Lung (tissue), 12 donors: ENCODE measurements around the gene GRIK2. TPM values are rescaled to one million over a fixed set of nuclear protein-coding genes. Genes with fewer than 3 reads are reported as not detected.

Experiments used
- ATAC-seq: fragments of 200-7000 bp; cut with Tn5 transposase; one replicate; pipeline ENCODE4 v1.9.1; 2020; ENCODE audit warnings: moderate number of reproducible peaks; ENCODE audit not compliant: insufficient read depth, low FRiP score
- DNase-seq, 3 donors: peaks; one replicate each; pipeline ENCODE4 v3.0.0-alpha.2; 2013 to 2017
- H3K27ac ChIP-seq, 2 donors: one replicate each; pipeline ENCODE4 v1.5.1; 2013; ENCODE audit warnings: mild to moderate bottlenecking in 2 of 2, moderate library complexity in 2 of 2, control low read depth in 1 of 2, inconsistent platforms in 1 of 2, low read depth in 1 of 2, low read length in 1 of 2
- H3K27me3 ChIP-seq, 3 donors: one replicate each; pipeline ENCODE4 v1.5.1; 2013; ENCODE audit warnings: low read length in 2 of 3; ENCODE audit not compliant: control insufficient read depth in 3 of 3, insufficient read depth in 3 of 3
- H3K36me3 ChIP-seq, 4 donors: one replicate each; pipeline ENCODE4 v1.5.1; 2013; ENCODE audit warnings: low read length in 4 of 4, mild to moderate bottlenecking in 1 of 4, moderate library complexity in 1 of 4; ENCODE audit not compliant: control insufficient read depth in 4 of 4, insufficient read depth in 4 of 4
- H3K4me1 ChIP-seq, 5 donors: one replicate each; pipeline ENCODE4 v1.5.1; 2013; ENCODE audit warnings: low read length in 5 of 5, mild to moderate bottlenecking in 2 of 5, moderate library complexity in 1 of 5; ENCODE audit not compliant: control insufficient read depth in 5 of 5, insufficient read depth in 5 of 5
- H3K4me3 ChIP-seq: one replicate; pipeline ENCODE4 v1.5.1; 2013; ENCODE audit warnings: mild to moderate bottlenecking, control low read depth, moderate library complexity
- H3K9ac ChIP-seq, 2 donors: one replicate each; pipeline ENCODE4 v1.5.1; 2013; ENCODE audit warnings: low read length in 2 of 2, control low read depth in 1 of 2; ENCODE audit not compliant: insufficient read depth in 1 of 2
- H3K9me3 ChIP-seq, 4 donors: one replicate each; pipeline ENCODE4 v1.5.1; 2013; ENCODE audit warnings: low read length in 3 of 4, mild to moderate bottlenecking in 1 of 4, moderate library complexity in 1 of 4; ENCODE audit not compliant: control insufficient read depth in 4 of 4, insufficient read depth in 3 of 4
- CTCF ChIP-seq: IDR thresholded peaks from 2 replicates; pipeline ENCODE4 v1.5.1; 2012; ENCODE audit warnings: mild to moderate bottlenecking; ENCODE audit errors: control extremely low read depth, extremely low read depth
- WGBS, 2 donors: extraction: QIAGEN DNeasy Blood & Tissue Kit; methylation state at CpG; one replicate each; pipeline ENCODE4 v1.1.7; 2013; 5-methylcytosine and 5-hydroxymethylcytosine counted together
- polyA plus RNA-seq, 2 donors: library from polyadenylated mRNA; stranded (reverse); fragments of 200-250 nt; gene quantifications; one replicate each; pipeline ENCODE4 v1.2.1, GENCODE V29; 2013
- total RNA-seq, 2 donors: library from RNA; depleted of rRNA in 1 of 2; stranded (reverse); fragments of >200 nt in 1 of 2; gene quantifications; one replicate each; pipeline ENCODE4 v1.2.1, GENCODE V29; 2014 to 2021
- donor health status: control.
- donor health status: control.
- donor health status: Bipolar disorder and iron deficiency.
- donor health status: healthy.
- donor health status: DM: yes; HTN: yes; CAD: no.

GRIK2 gene
- total and polyA plus RNA-seq, 4 donors: 0.09 to 5.1 (median 0.67) TPM

- Histone ChIP-seq H3K9me3 (no peaks in the 10 kb centered on the region), H3K4me1 (no peaks in the 10 kb centered on the region), H3K27me3 (no peaks in the 10 kb centered on the region), H3K27ac (no peak overlapping the region), H3K4me3 (no peak overlapping the region), H3K9ac (no peak overlapping the region), H3K36me3 (no peaks in the 10 kb centered on the region)
- DNase-seq (no peak), ATAC-seq (no peak)
- TF ChIP-seq CTCF: no peak
- WGBS, 2 donors: 69 to 79% methylated on average over 1 of the region's 1 CpG
Observed at GRCh38 chr6:101722991-101723579, 329.6 kb downstream of the GRIK2 start.

GRCh38 chr6:101728388-101728787 lies 334.9 kb downstream of the GRIK2 start:
- Histone ChIP-seq H3K4me1 (no peaks in the 10 kb centered on the region), H3K4me3 (no peak overlapping the region), H3K27me3 (no peaks in the 10 kb centered on the region), H3K36me3 (no peaks in the 10 kb centered on the region), H3K9ac (no peak overlapping the region), H3K27ac (no peak overlapping the region), H3K9me3 (no peaks in the 10 kb centered on the region)
- TF ChIP-seq CTCF: no peak
- ATAC-seq (no peak), DNase-seq (no peak)
- WGBS, 2 donors: 80 to 84% methylated on average over 2 of the region's 2 CpGs

GRCh38 chr6:101728956-101729355 lies 335.4 kb downstream of the GRIK2 start:
- Histone ChIP-seq H3K9ac (no peak overlapping the region), H3K4me1 (no peaks in the 10 kb centered on the region), H3K27me3 (no peaks in the 10 kb centered on the region), H3K9me3 (no peaks in the 10 kb centered on the region), H3K4me3 (no peak overlapping the region), H3K27ac (no peak overlapping the region), H3K36me3 (no peaks in the 10 kb centered on the region)
- DNase-seq: no peak
- no peak for ATAC-seq
- TF ChIP-seq CTCF: no peak

GRCh38 chr6:101730954-101731353 lies 337.4 kb downstream of the GRIK2 start:
- TF ChIP-seq CTCF: no peak
- Histone ChIP-seq H3K27me3 (no peaks in the 10 kb centered on the region), H3K4me1 (no peaks in the 10 kb centered on the region), H3K36me3 (no peaks in the 10 kb centered on the region), H3K9me3 (peaks cover 0 to under 1% (median 0%) of the 10 kb centered on the region in 4 donors), H3K4me3 (no peak overlapping the region), H3K9ac (no peak overlapping the region), H3K27ac (no peak overlapping the region)
- 21 to 26% methylated on average over 2 of the region's 2 CpGs for WGBS, 2 donors
- ATAC-seq (no peak), DNase-seq (no peak)
